HEK293 (cell line): ENCODE measurements around the gene ZFP36L1.

Experiments used
- GLI4 ChIP-seq: fragments of 450-650 bp; formaldehyde crosslinking; IDR thresholded peaks from 2 replicates; pipeline ENCODE4 v1.5.1; 2016; ENCODE audit warnings: missing biosample characterization, missing genetic modification characterization
- KLF1 ChIP-seq: fragments of 450-650 bp; formaldehyde crosslinking; IDR thresholded peaks from 2 replicates; pipeline ENCODE4 v1.5.1; 2016; ENCODE audit warnings: missing biosample characterization, missing genetic modification characterization
- PRDM1 ChIP-seq: fragments of 450-650 bp; formaldehyde crosslinking; IDR thresholded peaks from 2 replicates; pipeline ENCODE4; 2016; ENCODE audit warnings: missing biosample characterization, missing genetic modification characterization
- ZNF121 ChIP-seq: fragments of 450-650 bp; formaldehyde crosslinking; IDR thresholded peaks from 2 replicates; pipeline ENCODE4 v1.5.1; 2016; ENCODE audit warnings: missing biosample characterization, missing genetic modification characterization
- ZNF157 ChIP-seq: fragments of 450-650 bp; formaldehyde crosslinking; IDR thresholded peaks from 2 replicates; pipeline ENCODE4 v1.5.1; 2016; ENCODE audit warnings: missing biosample characterization, missing genetic modification characterization
- ZNF311 ChIP-seq: fragments of 450-650 bp; formaldehyde crosslinking; IDR thresholded peaks from 2 replicates; pipeline ENCODE4 v1.5.1; 2017; ENCODE audit warnings: missing biosample characterization, missing genetic modification characterization, borderline replicate concordance
- ZNF423 ChIP-seq: fragments of 450-650 bp; formaldehyde crosslinking; IDR thresholded peaks from 2 replicates; pipeline ENCODE4 v1.5.1; 2016; ENCODE audit warnings: missing biosample characterization, missing genetic modification characterization
- ZNF501 ChIP-seq: fragments of 450-650 bp; formaldehyde crosslinking; IDR thresholded peaks from 2 replicates; pipeline ENCODE4 v1.5.1; 2016; ENCODE audit warnings: missing biosample characterization, missing genetic modification characterization
- ZNF561 ChIP-seq: fragments of 450-650 bp; IDR thresholded peaks from 2 replicates; pipeline ENCODE4 v1.5.1; 2018; ENCODE audit warnings: missing biosample characterization, missing genetic modification characterization, borderline replicate concordance
- ZSCAN30 ChIP-seq: fragments of 450-650 bp; IDR thresholded peaks from 2 replicates; pipeline ENCODE4 v1.5.1; 2018; ENCODE audit warnings: missing biosample characterization, mild to moderate bottlenecking, missing genetic modification characterization, moderate library complexity
- ZXDB ChIP-seq: fragments of 450-650 bp; formaldehyde crosslinking; IDR thresholded peaks from 2 replicates; pipeline ENCODE4 v1.5.1; 2016; ENCODE audit warnings: missing biosample characterization, missing genetic modification characterization
- TF ChIP-seq, protein P1 (sequence below): fragments of 450-650 bp; formaldehyde crosslinking; IDR thresholded peaks from 2 replicates; pipeline ENCODE4 v1.5.1; 2016; ENCODE audit warnings: missing biosample characterization, missing genetic modification characterization

DNA sequence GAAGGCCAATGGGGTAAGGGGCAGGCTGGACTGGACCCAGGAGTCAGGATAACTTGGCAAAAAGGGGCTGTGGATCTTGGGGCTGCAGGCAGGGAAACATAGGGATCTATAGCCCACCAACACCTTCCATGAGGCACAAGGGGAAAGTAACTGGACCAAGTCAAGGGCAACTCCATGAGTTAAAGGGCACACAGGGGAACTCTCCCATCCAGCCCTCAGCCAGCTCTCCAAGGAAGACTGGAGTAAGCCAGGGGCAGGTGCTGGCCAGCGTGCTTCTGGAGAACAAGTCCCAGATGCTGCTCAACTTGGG, 31.3 kb upstream of the ZFP36L1 start:
- TF ChIP-seq, protein P1, sequence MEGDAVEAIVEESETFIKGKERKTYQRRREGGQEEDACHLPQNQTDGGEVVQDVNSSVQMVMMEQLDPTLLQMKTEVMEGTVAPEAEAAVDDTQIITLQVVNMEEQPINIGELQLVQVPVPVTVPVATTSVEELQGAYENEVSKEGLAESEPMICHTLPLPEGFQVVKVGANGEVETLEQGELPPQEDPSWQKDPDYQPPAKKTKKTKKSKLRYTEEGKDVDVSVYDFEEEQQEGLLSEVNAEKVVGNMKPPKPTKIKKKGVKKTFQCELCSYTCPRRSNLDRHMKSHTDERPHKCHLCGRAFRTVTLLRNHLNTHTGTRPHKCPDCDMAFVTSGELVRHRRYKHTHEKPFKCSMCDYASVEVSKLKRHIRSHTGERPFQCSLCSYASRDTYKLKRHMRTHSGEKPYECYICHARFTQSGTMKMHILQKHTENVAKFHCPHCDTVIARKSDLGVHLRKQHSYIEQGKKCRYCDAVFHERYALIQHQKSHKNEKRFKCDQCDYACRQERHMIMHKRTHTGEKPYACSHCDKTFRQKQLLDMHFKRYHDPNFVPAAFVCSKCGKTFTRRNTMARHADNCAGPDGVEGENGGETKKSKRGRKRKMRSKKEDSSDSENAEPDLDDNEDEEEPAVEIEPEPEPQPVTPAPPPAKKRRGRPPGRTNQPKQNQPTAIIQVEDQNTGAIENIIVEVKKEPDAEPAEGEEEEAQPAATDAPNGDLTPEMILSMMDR (tag by site-specific recombination): no peak
- TF ChIP-seq ZNF423 (tag by site-specific recombination): no peak
- TF ChIP-seq ZNF311 (tag by site-specific recombination): no peak
- no peak for TF ChIP-seq KLF1 (tag by site-specific recombination)
- TF ChIP-seq ZXDB (tag by site-specific recombination): no peak
- no peak for TF ChIP-seq GLI4
- TF ChIP-seq ZNF561 (tag by site-specific recombination): no peak
- TF ChIP-seq ZNF157: no peak
- no peak for TF ChIP-seq PRDM1 (tag by site-specific recombination)
- TF ChIP-seq ZNF121 (tag by site-specific recombination): no peak
- TF ChIP-seq ZNF501 (tag by site-specific recombination): no peak
- no peak for TF ChIP-seq ZSCAN30
